ENCODE measurements around the gene ORM1.

ORM1 gene

DNA sequence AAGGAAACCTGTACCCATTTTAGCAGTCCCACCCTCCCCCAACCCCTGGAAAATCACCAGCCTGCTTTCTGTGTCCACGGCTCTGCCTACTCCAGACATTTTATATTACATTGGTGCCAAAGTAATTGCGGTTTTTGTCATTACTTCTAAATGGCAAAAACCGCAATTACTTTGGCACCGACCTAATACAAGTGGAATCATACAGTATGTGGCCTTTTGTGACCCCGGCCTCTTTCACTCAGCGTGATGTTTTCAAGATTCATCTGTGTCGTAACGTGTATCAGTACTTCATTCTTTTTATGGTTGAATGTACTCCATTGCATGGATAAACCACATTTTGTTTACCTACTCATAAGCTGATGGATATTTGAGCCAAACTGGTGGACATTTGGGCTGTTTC lies 9.7 kb upstream of the ORM1 start:
- DNase-seq (ENCODE audit: low read depth), result no peak

DNA sequence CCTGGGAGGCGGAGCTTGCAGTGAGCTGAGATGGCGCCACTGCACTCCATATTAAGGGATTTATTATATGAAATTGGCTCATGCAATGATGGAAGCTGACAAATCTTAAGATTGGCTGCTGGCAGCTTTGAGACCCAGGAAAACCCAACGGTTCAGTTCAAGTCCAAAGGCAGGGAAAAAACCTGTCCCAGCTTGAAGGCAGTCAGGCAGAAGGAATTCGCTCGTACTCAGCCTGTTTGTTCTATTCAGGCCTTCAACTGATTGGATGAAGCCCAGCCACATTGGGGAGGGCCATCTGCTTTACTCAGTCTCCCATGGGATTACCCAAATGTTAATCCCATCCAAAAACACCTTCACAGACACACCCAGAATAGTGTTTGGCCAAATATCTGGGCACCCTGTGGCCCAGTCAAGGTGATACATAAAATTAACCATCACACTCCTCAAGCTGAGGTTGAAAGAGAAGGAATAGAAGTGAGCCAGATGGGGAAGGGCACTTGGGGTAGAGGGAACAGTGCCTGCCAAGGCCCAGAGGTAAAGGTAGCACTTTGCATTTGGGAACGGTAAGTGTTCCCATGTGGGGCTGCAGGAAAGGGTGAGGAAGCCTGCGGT lies 8.5 kb upstream of the ORM1 start:
- TF ChIP-seq, protein P1, sequence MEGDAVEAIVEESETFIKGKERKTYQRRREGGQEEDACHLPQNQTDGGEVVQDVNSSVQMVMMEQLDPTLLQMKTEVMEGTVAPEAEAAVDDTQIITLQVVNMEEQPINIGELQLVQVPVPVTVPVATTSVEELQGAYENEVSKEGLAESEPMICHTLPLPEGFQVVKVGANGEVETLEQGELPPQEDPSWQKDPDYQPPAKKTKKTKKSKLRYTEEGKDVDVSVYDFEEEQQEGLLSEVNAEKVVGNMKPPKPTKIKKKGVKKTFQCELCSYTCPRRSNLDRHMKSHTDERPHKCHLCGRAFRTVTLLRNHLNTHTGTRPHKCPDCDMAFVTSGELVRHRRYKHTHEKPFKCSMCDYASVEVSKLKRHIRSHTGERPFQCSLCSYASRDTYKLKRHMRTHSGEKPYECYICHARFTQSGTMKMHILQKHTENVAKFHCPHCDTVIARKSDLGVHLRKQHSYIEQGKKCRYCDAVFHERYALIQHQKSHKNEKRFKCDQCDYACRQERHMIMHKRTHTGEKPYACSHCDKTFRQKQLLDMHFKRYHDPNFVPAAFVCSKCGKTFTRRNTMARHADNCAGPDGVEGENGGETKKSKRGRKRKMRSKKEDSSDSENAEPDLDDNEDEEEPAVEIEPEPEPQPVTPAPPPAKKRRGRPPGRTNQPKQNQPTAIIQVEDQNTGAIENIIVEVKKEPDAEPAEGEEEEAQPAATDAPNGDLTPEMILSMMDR (IDR thresholded peaks at IDR 0.05; ENCODE audit: low read depth, low read length, missing control alignments), result no peak
- no peak for DNase-seq (ENCODE audit: low read depth)
- H3K4me3 ChIP-seq (ENCODE audit: low read depth, low read length), result no peak overlapping the region

More for the DNA sequence above, 9.7 kb upstream of the ORM1 start:
- TF ChIP-seq, protein P1 (IDR thresholded peaks at IDR 0.05; ENCODE audit: low read depth, low read length, missing control alignments), result no peak
- H3K4me3 ChIP-seq (ENCODE audit: low read depth, low read length), result no peak overlapping the region

GRCh38 chr9:114314881-114315722 lies 7.8 kb upstream of the ORM1 start:
- DNase-seq (ENCODE audit: low read depth), result no peak

GRCh38 chr9:114315723-114316363 lies 7.1 kb upstream of the ORM1 start:
- no peak for DNase-seq (ENCODE audit: low read depth)

More at GRCh38 chr9:114314881-114315722, 7.8 kb upstream of the ORM1 start:
- no peak overlapping the region for H3K4me3 ChIP-seq (ENCODE audit: low read depth, low read length)
- TF ChIP-seq, protein P1 (IDR thresholded peaks at IDR 0.05; ENCODE audit: low read depth, low read length, missing control alignments), result no peak

DNA sequence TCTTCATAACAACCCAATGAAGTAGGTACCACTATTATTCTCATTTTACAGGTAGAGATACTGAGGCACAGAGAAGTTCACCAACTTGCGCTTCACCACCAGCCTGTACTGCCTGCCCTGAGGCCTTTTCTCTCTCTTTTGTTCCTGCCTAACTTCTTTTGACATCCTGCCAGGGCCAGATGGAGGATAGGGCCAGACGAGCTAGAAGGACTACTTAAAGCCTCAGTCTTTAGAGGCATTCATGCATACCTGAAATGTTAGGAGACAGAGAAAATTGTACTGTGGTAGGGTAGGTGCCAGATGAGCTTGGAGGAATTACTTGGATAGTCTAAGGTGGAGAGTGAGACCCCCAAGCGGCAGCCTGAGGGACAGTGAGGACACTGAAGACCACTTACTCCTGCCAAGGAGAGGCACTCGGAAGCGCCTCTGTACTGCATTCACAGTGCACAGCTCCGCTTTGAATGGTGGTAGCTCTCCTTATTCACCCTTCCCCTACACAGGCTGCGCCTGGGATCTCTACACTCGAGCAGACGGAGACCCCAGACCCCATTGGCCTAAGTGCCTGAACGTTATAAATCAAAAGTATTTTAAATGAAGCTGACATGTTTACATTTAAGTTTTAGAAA lies 6.2 kb upstream of the ORM1 start:
- H3K4me3 ChIP-seq (ENCODE audit: low read depth, low read length), result no peak overlapping the region
- TF ChIP-seq, protein P1 (IDR thresholded peaks at IDR 0.05; ENCODE audit: low read depth, low read length, missing control alignments), result no peak
- no peak for DNase-seq (ENCODE audit: low read depth)

More at GRCh38 chr9:114315723-114316363, 7.1 kb upstream of the ORM1 start:
- no peak overlapping the region for H3K4me3 ChIP-seq (ENCODE audit: low read depth, low read length)
- TF ChIP-seq, protein P1 (IDR thresholded peaks at IDR 0.05; ENCODE audit: low read depth, low read length, missing control alignments), result no peak

GRCh38 chr9:114317665-114318357 lies 5.1 kb upstream of the ORM1 start:
- TF ChIP-seq, protein P1 (IDR thresholded peaks at IDR 0.05; ENCODE audit: low read depth, low read length, missing control alignments), result no peak
- no peak for DNase-seq (ENCODE audit: low read depth)
- H3K4me3 ChIP-seq (ENCODE audit: low read depth, low read length), result no peak overlapping the region

Data from GM12864 (cell line).